ENCODE results near the gene PPP2R5E. TPM values are rescaled to one million over a fixed set of nuclear protein-coding genes. Genes with fewer than 3 reads are reported as not detected.

PPP2R5E gene
- total and polyA plus RNA-seq, 9 donors, result 14.2 to 25.5 (median 20.1) TPM

DNA sequence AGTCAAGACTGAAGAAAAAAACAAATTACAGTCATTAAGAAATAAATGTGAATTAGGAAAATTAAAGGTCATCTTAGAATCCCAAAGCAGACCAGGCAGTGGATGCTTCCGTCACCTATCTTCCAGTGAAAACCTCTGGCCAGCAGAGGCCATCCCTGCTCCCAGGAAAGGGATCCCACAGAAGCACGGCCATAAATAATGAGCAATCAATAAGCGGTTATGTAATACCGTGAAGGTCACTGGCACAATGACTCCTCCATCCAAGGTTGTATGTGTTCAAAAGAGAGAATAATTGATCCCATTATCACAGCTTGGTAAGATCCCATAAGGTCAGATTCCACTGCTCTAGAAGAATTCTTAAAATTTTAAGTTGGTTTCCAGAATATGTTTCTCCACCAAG is 85.7 kb downstream of the PPP2R5E start:
- H3K36me3 ChIP-seq (ENCODE audit: control insufficient read depth, insufficient read depth, low read length), result peaks cover 2% of the 10 kb centered on the region
- DNase-seq, result no peak

DNA sequence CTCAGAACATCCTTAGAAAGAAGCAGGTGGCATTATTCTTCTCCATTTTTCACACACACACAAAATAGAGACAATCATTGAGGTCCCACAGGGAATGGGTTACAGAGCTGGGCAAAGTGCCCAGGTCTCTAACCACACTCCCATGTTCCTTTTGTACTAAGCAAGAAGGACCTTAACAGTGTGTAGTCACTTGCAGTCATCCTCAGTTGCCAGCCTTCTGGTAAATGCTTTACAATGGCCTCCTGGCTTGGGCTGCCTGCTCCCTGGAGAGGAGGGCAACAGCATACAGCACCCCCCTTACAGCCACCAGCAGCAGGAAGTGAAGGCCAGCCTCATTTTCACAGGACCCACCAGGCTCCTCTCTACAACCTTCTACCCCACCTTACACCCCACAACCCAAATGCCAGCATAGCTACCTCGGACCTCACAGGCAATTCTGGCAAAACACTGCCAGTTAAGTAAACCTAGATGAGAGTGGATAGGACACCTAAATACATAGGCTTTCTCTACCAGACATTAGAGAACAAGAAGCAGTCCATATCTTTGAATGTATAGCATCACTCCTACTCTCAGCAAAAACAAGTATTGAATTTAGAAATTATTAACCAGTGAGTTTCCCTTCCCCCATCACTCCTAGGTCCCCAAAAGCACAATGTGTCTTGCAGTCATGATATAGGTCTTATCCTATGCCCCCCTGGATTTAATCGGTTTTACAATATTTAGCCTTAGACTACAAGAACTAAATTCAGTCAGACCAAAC is 88.1 kb downstream of the PPP2R5E start:
- Histone ChIP-seq H3K4me1 (ENCODE audit: control insufficient read depth, insufficient read depth, low read length) (no peaks in the 10 kb centered on the region), H3K4me3 (ENCODE audit: low read length) (no peak overlapping the region), H3K36me3 (ENCODE audit: control insufficient read depth, insufficient read depth, low read length) (peaks cover 4% of the 10 kb centered on the region), H3K9me3 (replicated peaks; ENCODE audit: control insufficient read depth, low read depth, low read length) (no peaks in the 10 kb centered on the region), H3K27me3 (ENCODE audit: control insufficient read depth, insufficient read depth, low read length) (no peaks in the 10 kb centered on the region), H3K27ac (ENCODE audit: low read length) (no peak overlapping the region)
- no CpG with 5 or more reads among the region's 2 CpGs for WGBS (ENCODE audit: insufficient coverage)
- DNase-seq, result peak; percentile 22

More for the DNA sequence above, 85.7 kb downstream of the PPP2R5E start:
- Histone ChIP-seq H3K27me3 (ENCODE audit: control insufficient read depth, insufficient read depth, low read length) (no peaks in the 10 kb centered on the region), H3K27ac (ENCODE audit: low read length) (no peak overlapping the region), H3K9me3 (replicated peaks; ENCODE audit: control insufficient read depth, low read depth, low read length) (no peaks in the 10 kb centered on the region), H3K4me1 (ENCODE audit: control insufficient read depth, insufficient read depth, low read length) (no peaks in the 10 kb centered on the region), H3K4me3 (ENCODE audit: low read length) (no peak overlapping the region)
- WGBS (ENCODE audit: insufficient coverage), result no CpG with 5 or more reads among the region's 4 CpGs

DNA sequence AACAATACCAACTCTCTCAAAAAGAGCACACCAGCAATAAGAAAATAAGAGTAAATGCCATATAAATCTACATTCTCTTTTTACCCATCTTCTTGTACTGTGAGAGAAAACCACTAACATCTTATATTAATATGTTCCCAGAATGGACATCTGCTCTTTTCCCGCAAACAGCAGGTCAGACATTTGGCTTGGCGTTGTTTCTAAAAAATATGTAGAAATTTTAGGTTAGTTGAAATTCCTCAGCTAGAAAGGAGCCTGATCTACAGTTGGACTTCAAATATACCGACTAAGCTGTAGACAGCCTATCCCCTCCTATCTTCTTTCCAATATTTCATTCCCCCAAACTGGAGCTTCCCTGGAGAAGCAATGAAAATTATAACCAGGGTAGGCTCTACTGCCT is 88.7 kb downstream of the PPP2R5E start:
- no peak overlapping the region for H3K4me3 ChIP-seq (ENCODE audit: low read length)
- H3K27ac ChIP-seq (ENCODE audit: low read length), result no peak overlapping the region
- no peaks in the 10 kb centered on the region for H3K4me1 ChIP-seq (ENCODE audit: control insufficient read depth, insufficient read depth, low read length)
- WGBS (ENCODE audit: insufficient coverage), result no CpG with 5 or more reads among the region's 3 CpGs
- H3K9me3 ChIP-seq (replicated peaks; ENCODE audit: control insufficient read depth, low read depth, low read length), result no peaks in the 10 kb centered on the region
- no peak for DNase-seq
- H3K36me3 ChIP-seq (ENCODE audit: control insufficient read depth, insufficient read depth, low read length), result peaks cover 4% of the 10 kb centered on the region
- H3K27me3 ChIP-seq (ENCODE audit: control insufficient read depth, insufficient read depth, low read length), result no peaks in the 10 kb centered on the region

DNA sequence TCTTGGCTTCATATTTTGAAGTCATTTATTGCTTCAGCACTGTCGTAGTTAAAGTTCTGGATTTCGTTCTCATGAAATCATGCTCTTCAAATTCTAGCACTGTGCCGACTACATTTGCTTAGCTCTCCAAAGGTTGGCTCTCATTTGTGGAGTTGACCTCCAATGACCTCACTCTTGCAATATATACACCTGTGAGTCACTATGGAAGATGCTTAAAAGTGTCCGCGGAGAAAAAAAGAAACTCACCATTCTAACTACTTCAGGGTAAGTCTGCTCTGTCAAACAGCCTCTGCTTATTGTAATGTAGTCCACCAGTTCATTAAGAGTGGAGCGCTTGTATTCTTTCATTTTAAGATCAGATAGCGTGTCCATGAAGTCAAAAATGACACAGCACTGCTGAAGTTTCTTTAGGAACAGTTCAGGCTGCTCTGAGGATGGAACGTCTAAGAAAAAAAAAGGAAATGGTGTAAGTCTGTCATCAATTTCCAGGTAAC is 89.7 kb downstream of the PPP2R5E start:
- WGBS (ENCODE audit: insufficient coverage), result 81% methylated on average over 6 of the region's 8 CpGs
- Histone ChIP-seq H3K4me3 (ENCODE audit: low read length) (no peak overlapping the region), H3K4me1 (ENCODE audit: control insufficient read depth, insufficient read depth, low read length) (no peaks in the 10 kb centered on the region), H3K9me3 (replicated peaks; ENCODE audit: control insufficient read depth, low read depth, low read length) (no peaks in the 10 kb centered on the region), H3K36me3 (ENCODE audit: control insufficient read depth, insufficient read depth, low read length) (peaks cover 4% of the 10 kb centered on the region), H3K27ac (ENCODE audit: low read length) (no peak overlapping the region), H3K27me3 (ENCODE audit: control insufficient read depth, insufficient read depth, low read length) (no peaks in the 10 kb centered on the region)
- DNase-seq, result no peak

DNA sequence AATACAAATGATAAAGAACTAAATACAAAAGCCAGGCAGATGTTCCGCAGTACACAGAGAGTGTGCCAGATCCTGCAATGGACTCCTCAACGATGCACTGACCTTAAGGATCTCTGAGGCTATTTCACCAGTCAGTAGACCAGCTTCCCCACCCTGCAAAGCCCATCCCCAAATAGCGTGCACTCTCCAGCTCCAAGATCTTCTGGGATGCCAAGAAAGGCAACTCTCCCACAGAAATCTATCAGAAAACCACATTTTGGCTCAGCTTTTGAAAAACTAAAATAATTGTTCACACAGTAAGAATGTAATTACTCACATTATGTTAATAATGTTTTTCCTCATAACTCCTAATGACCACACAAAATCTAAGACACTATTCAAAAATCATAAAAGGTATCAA is 90.4 kb downstream of the PPP2R5E start:
- Histone ChIP-seq H3K27ac (ENCODE audit: low read length) (no peak overlapping the region), H3K4me1 (ENCODE audit: control insufficient read depth, insufficient read depth, low read length) (no peaks in the 10 kb centered on the region), H3K4me3 (ENCODE audit: low read length) (no peak overlapping the region), H3K36me3 (ENCODE audit: control insufficient read depth, insufficient read depth, low read length) (peaks cover 4% of the 10 kb centered on the region), H3K27me3 (ENCODE audit: control insufficient read depth, insufficient read depth, low read length) (no peaks in the 10 kb centered on the region), H3K9me3 (replicated peaks; ENCODE audit: control insufficient read depth, low read depth, low read length) (no peaks in the 10 kb centered on the region)
- 100% methylated on average over 1 of the region's 3 CpGs for WGBS (ENCODE audit: insufficient coverage)
- no peak for DNase-seq

DNA sequence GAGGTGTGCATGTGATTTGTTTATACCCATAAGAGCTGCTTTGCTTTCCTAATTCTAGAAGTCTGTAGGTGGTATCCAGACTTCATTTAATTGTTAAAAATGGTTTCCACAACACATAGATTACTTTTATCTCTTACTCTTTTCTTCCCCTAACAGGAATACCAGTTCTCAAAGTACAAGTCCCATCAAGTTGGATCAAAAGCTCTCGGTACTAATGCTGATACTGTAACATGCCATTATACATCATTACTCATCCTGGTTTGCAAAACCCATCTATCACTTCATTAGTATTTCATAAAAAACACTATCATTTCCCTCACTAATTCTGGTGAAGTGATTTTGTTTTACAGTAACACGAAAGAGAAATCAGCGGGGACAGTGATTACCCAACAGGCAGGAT is 94.3 kb downstream of the PPP2R5E start:
- H3K27me3 ChIP-seq (ENCODE audit: control insufficient read depth, insufficient read depth, low read length), result no peaks in the 10 kb centered on the region
- peaks cover 4% of the 10 kb centered on the region for H3K36me3 ChIP-seq (ENCODE audit: control insufficient read depth, insufficient read depth, low read length)
- no peak for DNase-seq
- H3K4me1 ChIP-seq (ENCODE audit: control insufficient read depth, insufficient read depth, low read length), result no peaks in the 10 kb centered on the region
- no CpG with 5 or more reads among the region's 3 CpGs for WGBS (ENCODE audit: insufficient coverage)
- H3K4me3 ChIP-seq (ENCODE audit: low read length), result no peak overlapping the region
- H3K27ac ChIP-seq (ENCODE audit: low read length), result no peak overlapping the region
- no peaks in the 10 kb centered on the region for H3K9me3 ChIP-seq (replicated peaks; ENCODE audit: control insufficient read depth, low read depth, low read length)

DNA sequence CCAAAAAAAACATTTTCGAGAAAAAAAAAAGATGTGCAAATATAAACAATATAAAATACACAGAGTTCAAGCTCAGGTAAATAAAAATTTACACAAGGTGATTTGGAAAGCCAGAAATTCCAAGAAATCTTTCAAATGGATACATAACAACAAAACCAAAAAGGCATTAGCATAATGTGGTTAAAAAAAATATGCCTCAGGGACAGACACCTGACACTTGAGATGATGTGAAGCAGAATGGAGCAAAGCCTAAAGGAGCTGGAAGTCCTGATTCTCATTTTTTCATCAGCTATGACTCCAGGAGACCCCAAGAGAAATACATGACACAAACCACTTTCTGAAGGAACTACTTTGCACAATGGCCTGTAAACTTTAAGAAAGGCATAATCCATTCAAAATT is 98.6 kb downstream of the PPP2R5E start:
- Histone ChIP-seq H3K27me3 (ENCODE audit: control insufficient read depth, insufficient read depth, low read length) (no peaks in the 10 kb centered on the region), H3K36me3 (ENCODE audit: control insufficient read depth, insufficient read depth, low read length) (no peaks in the 10 kb centered on the region), H3K4me3 (ENCODE audit: low read length) (no peak overlapping the region), H3K27ac (ENCODE audit: low read length) (no peak overlapping the region), H3K4me1 (ENCODE audit: control insufficient read depth, insufficient read depth, low read length) (no peaks in the 10 kb centered on the region), H3K9me3 (replicated peaks; ENCODE audit: control insufficient read depth, low read depth, low read length) (no peaks in the 10 kb centered on the region)
- no CpG with 5 or more reads among the region's 1 CpG for WGBS (ENCODE audit: insufficient coverage)
- DNase-seq, result no peak

DNA sequence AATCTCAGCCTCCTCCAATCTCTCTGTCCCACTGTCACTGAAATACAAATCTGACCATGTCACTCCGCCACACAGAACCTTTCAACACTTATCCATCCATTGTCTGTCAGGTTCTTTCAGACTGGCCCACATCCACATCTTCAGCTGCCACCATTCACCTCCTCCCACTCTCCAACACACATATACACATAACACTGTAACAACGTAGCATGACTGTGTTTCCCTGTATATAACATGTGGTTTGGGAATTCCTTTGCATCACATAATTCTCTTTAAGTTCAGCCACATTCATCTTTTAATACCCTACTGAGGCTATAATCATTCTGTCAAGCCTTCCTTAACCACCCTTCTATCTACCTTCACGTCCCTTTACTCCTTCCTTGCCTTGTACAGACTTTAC is 99.2 kb downstream of the PPP2R5E start:
- Histone ChIP-seq H3K27me3 (ENCODE audit: control insufficient read depth, insufficient read depth, low read length) (no peaks in the 10 kb centered on the region), H3K27ac (ENCODE audit: low read length) (no peak overlapping the region), H3K36me3 (ENCODE audit: control insufficient read depth, insufficient read depth, low read length) (no peaks in the 10 kb centered on the region), H3K4me3 (ENCODE audit: low read length) (no peak overlapping the region), H3K4me1 (ENCODE audit: control insufficient read depth, insufficient read depth, low read length) (no peaks in the 10 kb centered on the region), H3K9me3 (replicated peaks; ENCODE audit: control insufficient read depth, low read depth, low read length) (no peaks in the 10 kb centered on the region)
- DNase-seq, result no peak
- 90% methylated on average over 2 of the region's 3 CpGs for WGBS (ENCODE audit: insufficient coverage)

DNA sequence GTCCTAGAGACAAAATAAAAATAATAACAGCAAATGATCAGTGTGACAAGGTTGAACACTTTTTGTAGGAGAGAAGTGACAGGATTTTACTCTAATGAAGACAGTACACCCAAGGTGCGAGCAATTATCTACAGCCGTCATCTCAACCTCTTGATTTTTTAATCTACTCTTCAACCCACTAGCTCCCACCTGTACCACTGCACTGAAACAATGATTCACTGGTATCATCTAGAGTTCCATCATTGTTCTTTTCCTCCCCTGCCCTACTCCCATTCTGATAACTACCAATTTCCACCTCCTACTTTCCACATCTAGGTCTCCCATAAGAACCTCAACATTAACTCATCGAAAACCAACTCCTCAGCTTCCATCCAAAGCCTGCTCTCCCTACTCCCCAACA is 99.8 kb downstream of the PPP2R5E start:
- 100% methylated on average over 3 of the region's 3 CpGs for WGBS (ENCODE audit: insufficient coverage)
- H3K27me3 ChIP-seq (ENCODE audit: control insufficient read depth, insufficient read depth, low read length), result no peaks in the 10 kb centered on the region
- no peak overlapping the region for H3K27ac ChIP-seq (ENCODE audit: low read length)
- H3K36me3 ChIP-seq (ENCODE audit: control insufficient read depth, insufficient read depth, low read length), result no peaks in the 10 kb centered on the region
- H3K4me1 ChIP-seq (ENCODE audit: control insufficient read depth, insufficient read depth, low read length), result peaks cover under 1% of the 10 kb centered on the region
- H3K9me3 ChIP-seq (replicated peaks; ENCODE audit: control insufficient read depth, low read depth, low read length), result no peaks in the 10 kb centered on the region
- no peak for DNase-seq
- no peak overlapping the region for H3K4me3 ChIP-seq (ENCODE audit: low read length)

DNA sequence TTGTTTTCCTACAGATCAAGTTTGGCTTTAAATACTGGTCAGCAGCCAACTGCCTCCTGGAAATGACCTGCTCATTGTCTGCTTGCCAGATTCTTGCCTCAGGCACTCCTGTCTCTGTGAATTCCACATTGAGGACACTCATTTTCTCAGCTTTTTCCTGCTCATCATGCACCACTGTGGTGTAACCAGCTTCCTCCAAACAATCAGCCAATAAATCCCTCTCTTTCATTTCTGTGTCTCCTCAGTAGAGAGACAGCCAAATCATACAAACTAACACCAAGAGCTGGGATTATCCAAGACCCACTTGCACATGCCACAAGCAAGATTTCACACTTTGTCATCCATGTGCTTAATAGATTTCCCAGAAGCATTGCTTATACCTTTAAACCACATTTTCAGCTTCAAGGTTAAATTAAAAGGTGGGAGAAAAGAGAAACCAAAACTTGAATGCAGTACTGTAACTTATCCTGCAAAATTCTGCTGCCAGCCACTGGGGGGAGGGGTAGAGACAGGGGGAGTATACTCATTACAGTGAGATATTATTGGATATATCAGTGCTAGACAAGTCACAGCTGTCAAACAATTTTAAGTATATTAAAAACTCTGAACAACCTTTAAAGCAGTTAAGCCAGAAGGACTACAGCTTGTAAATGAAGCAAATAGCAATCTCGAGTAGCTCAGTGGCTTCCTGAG is 105.0 kb downstream of the PPP2R5E start:
- DNase-seq, result peak; percentile 89
- Histone ChIP-seq H3K4me3 (ENCODE audit: low read length) (no peak overlapping the region), H3K4me1 (ENCODE audit: control insufficient read depth, insufficient read depth, low read length) (peaks cover 13% of the 10 kb centered on the region), H3K27ac (ENCODE audit: low read length) (peak overlapping the region; percentile 62), H3K36me3 (ENCODE audit: control insufficient read depth, insufficient read depth, low read length) (no peaks in the 10 kb centered on the region), H3K27me3 (ENCODE audit: control insufficient read depth, insufficient read depth, low read length) (no peaks in the 10 kb centered on the region), H3K9me3 (replicated peaks; ENCODE audit: control insufficient read depth, low read depth, low read length) (no peaks in the 10 kb centered on the region)
- no CpG with 5 or more reads among the region's 1 CpG for WGBS (ENCODE audit: insufficient coverage)
